GM18870 (cell line): Measurements from ENCODE around the gene ARHGEF17.

Experiments
- ATAC-seq: cut with Tn5 transposase; IDR thresholded peaks from one replicate; pipeline ENCODE4 v1.9.1; 2021; ENCODE audit warnings: moderate library complexity; ENCODE audit not compliant: unreplicated experiment

Gene ARHGEF17

DNA sequence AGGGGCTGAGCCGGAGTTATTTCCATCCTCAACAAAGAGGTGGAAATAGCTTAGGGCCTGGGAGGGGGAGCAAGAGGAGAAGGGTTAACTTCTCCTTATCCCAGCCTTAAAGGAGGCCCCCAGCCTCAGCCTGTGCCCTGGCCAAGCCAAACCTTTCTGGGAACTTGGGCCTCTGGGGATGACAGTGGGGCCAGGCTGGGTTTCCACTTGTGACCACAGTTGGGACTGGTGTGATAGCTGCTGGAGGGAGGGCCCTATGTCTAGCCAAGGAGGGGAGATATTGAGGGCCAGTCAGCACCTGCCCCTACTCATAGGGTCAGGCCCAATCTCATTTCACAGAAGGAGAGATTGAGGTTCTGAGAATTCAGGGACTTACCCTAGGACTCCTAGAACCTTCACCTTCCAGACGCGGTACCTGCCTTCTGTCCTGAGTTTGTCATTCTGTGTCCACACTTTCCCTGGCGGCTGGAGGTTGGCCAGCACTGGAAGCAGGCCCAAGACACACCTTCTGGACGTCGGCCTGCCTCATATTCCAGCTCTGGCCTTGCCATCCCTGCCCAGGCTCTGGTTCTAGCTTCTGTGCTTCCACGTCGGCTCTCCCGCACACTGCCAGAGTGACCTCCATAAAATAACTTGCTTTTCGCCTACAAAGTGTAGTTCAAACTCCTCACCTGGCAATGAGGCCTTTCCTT lies 71.3 kb downstream of the ARHGEF17 start:
- ATAC-seq: no peak

DNA sequence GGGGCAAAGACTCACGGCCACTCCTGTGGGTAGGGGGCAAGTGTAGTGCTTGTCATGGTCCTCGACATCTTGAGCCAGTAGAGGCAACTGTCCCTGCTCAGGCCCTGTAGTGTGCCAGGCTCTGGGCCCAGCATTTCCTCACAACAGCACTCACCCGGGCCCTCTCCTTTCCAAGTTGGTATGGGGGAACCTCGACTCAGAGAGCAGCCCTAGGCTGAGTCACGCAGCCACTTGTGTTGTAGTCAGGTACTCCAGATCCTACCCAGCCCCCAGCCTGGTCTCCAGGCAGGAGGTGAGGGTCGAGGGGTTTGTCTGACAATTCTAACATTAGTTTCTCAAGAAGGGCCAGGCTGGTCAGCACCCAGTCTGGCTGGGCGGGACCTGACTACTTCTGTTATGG lies 72.3 kb downstream of the ARHGEF17 start:
- no peak for ATAC-seq

DNA sequence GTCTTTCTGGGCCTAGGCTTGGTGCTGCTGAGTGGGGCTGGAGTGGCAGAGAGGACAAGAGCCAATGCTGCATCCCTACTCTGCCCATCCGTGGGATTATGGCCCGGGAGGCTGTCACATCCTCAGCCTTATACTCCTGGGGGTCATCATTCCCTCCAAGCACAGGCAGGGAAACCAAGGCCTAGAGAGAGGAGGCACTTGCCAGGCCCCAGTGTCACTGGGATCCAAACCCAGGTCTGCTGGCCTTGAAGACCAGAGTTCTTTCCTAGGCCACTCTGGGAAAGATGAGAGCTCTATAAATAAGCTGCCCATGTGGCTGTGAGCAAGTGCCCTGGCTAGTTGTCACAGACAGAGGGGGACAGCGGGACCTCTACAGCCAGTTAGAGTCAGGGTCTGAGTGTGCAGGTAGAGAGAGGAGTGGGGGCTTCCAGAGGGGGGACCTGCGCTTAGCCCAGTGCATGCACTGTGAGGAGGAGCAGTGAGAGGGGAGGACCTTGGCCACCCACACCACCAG lies 72.9 kb downstream of the ARHGEF17 start:
- ATAC-seq: no peak

DNA sequence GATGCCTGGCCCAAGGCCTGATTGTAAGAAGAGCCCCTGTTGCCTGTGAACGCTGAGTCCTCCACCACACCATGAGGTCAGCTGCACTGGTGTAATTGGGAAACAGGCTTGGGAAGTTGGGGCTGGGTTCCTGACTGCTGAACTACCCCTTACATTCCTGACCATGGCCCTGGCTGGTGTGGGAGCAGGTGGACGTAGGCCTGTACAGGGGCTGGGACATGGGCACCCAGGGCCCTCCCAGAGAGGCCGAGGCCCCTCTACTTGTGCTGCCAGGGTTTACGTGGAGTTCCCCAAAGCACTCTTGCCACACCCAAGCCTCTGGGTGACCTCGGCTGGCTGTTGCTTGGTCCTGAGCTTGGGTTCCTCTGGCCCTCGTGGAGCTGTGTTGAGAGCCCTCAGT lies 73.5 kb downstream of the ARHGEF17 start:
- ATAC-seq: no peak

DNA sequence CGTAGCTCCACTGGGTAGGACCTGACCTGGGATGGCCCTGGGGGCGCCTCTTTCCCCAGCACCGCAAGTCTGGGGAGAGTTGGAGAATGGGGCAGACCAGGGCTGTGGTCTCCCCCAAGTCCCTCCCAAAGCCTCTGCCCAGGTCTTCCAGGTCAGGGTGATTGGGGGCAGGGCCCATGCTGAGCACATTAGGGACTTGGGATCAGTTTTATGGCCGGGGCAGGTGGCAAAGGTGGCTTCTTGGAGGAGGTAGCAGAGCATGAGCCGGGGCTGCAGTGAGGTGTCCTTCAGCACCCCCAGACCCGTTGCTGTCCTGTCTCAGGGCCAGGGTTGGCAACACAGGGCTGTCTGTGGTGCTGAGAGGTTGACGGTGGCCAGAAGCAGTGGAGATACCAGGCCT lies 74.1 kb downstream of the ARHGEF17 start:
- ATAC-seq: no peak

DNA sequence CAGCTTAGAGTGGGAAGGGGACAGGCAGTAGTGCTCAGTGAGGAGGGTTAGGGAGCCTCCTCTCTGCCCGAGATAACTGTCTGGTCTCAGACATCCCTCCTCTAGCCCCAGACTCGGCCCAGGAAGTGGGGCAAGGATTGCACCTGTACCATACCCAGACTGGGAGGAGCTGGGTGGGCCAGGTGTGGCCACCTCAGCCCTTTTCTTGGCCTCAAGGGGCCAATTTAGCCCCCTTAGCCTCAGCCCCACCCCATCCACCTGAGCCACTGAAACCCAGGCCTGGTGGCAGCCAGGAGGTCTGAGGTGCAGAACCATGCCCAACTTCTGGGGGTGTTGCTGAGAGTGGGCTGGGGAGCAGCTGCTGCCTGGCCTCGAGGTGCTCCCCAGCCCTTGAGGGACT lies 74.7 kb downstream of the ARHGEF17 start:
- no peak for ATAC-seq

DNA sequence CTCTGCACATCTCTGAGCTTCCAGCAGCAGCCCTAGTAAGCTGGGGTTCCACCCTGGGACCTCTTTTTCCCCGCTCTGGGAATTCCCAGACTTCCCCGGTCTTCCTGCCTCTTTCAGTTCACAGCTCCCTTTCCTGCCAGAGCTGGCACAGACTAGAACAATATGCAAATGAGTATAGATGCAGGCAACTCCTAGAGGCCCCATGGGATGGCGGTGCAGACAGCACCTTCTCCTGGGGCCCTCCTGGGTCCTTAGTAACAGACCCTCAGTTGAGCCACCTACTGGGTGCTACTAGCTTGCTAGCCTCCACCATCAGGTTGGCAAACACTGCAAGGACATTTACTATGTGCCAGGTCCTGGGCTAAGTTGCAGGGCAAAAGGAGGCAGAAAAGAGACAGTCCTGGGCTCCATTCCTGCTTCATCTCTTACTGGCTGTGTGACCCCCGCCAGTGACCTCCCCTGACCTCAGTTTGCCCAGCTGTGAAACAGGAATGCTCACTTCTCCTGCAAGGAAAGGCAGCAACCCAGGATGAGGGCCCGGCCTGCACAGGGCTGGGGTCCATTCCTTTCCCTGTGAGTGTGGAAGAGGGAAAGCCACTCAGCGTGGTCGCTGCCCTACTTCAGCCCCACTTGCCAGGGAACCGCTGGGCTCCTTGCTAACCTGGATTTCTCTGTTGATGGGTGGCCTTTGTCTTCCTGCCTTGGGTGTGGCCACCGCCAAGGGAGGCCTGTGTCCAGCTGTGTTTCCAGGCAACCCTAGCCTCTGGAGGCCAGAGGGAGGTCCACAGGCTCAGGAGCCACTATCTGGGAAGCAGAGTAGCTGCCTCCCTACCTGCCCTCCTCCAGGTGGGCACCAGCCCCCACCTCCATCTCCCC lies 75.4 kb downstream of the ARHGEF17 start:
- ATAC-seq: no peak

DNA sequence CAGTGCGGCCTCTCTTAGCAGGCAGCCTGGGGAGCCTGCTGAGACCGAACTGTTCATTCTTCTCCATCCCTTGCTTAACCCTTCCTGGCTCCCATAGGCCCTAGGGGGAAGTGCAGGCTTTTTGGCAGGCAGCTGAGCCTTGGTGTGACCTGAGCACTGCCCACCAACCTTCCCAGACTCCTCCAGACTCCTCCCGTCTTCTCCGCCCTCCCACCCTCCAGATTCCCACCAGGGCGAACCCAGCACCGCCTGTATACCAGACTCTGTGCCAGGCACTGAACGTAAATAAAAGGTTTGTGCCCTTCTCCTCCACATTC lies 76.0 kb downstream of the ARHGEF17 start:
- no peak for ATAC-seq

DNA sequence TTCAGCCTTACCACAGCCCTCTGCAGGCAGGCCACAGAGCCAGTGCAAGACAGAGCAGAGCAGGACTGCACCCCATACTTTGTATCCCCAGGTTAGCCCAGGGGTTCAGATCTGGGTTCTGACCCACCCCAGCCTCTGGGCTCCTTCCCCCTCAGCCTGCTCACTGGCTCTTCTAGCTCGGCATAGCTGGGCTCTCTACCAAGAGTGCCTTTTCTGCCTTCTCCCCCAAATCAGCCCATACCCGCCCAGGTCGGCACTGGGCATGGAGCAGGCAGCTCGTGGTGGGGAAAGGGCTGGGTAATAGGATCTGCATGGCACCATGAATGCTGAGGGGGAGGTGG lies 76.4 kb downstream of the ARHGEF17 start:
- no peak for ATAC-seq

DNA sequence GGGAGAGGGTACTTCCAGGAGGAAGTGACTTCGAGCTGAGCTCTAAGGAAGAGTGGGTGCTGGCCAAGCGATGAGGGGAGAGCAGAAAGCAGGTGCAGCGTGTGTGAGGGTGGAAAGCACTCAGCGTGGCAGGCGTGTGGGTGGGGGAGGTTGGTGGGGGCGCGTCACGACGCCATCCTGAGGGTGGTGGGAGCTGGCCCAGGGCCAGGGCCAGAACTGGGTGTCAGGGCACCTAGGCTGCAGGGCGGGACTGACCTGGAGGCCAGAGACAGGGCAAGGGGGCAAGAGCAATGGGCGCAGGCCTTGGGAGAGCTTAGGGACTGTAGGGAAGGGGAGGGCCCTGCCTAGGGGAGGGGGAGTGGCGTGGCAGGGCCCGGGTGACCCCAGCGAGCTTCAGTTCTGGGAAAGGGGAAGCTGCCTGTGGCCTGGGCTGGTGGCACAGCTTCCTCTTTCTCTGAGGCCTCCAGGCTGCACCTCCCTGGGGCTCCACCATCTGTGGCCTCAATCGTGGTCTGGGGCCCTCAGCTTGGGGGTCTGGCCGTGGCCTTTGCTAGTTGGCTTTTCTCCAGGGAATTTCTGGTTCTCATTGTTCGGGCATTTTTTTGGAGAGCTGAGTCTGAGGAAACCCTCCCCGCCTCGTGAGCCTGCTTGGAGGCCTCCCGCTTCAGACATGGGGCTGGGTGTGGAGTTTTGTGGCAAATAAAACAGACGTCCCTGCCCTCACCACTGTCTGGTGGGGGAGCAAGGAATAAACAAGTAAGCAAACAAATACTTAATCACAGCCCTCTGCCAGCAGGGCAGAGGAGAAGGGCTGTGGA lies 77.0 kb downstream of the ARHGEF17 start:
- ATAC-seq: no peak

DNA sequence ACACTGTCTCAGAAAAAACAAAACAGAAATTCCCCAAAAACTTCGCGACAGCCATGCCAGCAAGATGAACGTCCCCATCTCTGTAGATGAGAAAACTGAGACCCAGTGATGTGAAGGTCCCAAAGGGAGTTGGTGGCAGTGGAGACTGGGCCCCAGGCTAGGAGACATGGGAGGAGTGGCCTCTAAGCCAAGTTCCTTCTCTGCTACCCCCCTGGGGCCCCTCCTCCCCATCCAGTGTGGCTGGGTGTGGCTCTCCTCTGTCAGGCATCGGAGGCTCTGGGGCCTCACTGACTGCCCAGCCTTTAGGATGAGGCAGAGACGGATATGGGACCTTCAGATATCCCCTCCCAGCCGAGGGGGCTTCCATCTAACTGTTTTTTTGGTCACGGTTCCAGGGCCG lies 77.9 kb downstream of the ARHGEF17 start:
- ATAC-seq: no peak

DNA sequence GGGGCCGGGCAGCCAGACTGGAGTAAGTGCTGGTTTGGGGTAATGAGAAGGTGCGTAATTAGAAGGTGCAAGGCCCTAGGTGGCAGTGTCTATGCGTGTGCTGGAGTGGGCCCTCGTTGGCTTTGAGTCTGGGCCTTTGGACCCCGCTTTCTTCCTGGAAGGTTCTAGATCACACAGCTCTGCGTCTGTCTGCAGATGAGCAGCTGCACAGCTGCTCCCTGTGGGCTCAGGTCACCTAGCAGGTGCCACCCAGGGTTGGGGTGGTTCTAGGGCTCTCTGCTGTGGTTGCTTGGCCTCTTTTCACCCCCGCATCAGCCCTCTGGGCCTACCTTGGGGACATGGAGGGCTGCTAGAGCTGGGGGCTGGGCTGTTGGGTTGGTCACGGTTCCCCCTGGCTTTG lies 78.5 kb downstream of the ARHGEF17 start:
- no peak for ATAC-seq

DNA sequence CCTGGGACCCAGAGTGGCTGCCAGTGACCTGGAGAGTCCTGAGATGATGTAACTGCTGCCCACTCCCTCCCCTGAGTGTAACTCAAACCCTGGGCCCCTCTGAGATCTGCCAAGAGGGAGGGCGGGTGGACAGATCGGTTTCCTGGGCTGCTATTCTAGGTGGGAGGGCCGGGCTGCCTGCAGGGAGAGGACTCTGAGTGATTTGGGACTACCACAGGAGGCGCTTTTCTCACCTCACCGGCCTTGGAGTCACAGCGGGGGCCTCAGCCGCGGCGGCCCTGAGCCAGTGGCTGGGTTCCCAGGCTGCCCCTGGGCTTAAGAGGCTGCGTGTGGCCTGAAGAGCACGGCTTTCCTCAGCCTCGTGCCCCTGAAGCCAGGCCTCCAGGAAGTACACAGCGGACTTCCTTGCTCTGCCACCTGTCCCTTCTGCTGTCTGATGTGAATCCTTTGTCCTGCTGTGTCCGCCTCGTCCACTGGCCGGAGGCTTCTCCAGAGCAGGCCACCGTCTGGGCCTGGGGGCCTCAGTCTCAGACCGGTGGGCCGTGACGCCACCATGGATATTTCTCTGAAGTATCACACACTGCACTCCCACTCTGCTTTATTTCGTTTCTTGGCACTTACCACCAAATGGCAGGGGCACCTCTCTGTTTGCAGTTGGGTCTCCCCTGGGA lies 79.7 kb downstream of the ARHGEF17 start:
- ATAC-seq: no peak

DNA sequence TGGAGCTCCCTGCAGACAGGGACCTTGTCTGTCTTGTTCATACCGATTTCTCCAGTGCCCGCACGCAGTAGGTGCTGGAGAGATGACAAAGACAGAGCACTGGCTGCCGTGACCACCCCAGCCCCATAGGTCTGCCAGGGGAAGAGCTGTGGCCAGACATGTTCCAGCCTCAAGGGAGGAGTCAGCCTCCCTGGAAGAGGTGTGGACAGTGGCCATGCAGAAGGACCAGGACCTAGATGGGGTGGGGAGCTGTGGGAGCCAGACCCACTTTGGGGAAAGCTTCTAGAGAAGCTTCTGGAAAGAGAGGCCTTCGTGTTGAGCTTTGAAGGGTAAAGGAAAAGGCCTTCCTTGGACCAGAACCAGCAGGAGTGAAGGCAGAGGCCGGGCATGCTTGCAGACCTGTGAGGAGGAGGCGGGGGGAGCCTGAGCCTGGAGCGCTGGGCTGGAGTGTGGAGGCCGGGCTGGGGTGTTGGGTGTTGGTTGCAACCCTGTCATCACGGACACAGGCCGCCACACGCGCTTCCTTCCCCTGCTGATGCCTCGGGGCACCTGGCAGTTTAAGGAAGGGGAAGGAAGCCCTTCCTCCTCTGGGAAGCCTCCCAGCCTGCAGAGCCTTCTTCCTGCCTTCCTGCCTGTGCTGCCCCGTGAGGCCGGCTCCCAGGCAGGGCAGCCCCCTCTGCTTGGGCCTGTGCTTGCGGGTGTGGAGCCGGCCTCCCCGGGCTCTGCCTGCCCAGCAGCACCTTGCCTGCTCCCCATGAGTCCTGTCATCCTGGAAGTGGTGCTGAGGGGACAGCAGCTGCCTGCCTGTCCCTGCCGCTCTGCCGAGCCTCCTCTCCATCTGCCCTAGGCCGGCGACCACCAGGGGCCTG lies 80.4 kb downstream of the ARHGEF17 start:
- ATAC-seq: no peak

DNA sequence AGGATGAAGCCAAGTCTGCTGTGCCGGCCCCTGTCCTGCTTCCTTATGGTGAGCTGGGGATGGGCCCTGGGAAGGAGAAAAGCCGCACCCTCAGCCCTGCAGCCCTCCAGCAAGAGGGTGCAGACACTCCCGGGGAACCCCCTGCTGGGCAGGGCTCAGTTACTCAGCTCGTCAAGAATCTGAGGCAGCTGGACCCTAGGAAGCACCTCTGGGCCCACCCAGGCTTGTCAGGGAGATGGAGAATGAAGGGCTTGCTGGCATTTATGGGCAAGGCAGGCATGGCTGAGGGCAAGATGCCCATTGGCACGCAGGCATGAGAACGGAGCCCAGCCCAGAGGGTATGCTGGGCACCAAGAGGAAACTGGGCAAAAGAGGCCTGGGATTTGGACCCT lies 81.1 kb downstream of the ARHGEF17 start:
- ATAC-seq: no peak

DNA sequence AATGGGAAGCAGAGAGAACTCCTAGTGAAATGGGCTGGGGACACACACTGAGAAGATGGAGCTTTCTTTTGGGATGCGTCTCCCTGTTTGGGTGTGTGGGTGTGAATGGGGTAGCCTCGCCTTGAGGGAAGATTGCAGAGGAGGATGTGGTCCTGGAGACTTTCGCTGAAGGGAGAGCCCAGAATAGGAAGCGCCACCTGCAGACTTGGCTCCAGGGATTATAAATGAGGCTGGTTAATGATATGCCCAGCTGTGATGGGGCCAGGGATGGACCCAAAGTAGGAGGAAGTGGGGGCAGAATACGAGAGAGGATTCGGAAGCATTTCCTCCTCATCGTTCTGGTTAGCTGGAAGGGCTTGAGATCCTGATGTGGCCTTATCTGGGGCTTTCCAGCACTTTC lies 81.8 kb downstream of the ARHGEF17 start:
- ATAC-seq: no peak

DNA sequence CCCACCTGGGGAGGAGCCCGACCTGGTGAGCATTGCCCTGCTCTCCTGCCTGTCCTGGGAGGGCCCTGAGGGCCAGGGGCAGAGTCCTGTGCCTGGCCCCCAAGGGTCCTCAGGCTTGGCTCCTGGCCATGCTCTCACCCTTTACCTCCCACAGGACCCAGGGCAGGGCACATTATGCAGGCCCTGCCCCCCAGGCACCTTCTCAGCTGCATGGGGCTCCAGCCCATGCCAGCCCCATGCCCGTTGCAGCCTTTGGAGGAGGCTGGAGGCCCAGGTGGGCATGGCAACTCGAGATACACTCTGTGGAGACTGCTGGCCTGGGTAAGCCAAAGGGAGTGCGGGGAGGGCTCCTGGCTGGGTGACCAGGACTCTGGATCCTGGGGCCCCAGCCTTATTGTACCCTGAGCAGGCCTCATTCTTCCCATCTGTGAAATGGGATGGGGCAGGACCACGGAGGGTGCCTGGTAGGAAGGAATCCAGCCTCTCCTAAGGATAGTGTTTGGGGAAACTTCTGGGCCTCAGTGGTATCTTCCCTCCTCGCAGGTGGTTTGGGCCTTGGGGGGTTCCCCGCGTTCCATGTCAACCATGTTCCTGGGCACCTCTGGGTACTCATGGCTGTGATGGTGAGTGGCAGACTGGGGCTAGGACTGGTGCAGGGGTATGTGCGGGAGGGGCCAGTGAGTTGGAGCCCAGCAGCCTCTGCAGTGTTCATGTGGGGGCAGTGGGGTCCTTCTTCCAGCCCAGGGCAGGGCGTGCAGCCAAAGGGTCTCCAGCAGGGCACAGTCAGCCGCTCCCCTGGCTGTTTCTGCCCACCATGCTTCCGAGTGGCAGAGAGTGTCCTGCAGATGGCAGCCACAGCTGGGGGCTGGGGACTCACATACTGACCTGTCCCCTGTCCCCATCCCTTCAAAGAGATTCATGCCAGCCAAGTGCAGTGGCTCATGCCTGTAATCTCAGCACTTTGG lies 82.8 kb downstream of the ARHGEF17 start:
- no peak for ATAC-seq

DNA sequence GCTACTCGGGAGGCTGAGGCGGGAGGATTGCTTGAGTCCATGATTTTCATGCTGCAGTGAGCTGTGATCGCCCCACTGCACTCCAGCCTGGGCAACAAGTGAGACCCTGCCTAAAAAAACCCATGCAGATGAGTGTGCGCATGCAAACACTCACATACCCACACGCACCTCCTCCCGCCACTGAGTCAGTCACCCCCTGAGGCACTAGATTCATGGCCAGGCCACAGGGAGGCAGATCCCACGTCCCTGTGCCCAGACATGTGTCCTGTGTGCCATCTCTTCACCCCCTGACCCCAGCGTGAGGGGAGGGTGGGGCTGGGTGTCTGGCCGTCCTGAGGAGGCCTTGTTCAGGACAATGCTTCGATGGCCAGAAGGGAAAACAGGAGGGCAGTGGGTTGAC lies 83.6 kb downstream of the ARHGEF17 start:
- ATAC-seq: no peak
